GM23338 (cell line): ENCODE measurements around the gene ZNF460. TPM values are rescaled to one million over a fixed set of nuclear protein-coding genes. Genes with fewer than 3 reads are reported as not detected.

Experiments
- ATAC-seq: fragments of 200-7000 bp; cut with Tn5 transposase; 3 replicates; pipeline ENCODE4 v1.9.1; 2020
- DNase-seq: peaks from one replicate; pipeline ENCODE4 v3.0.0-alpha.2; 2015; ENCODE audit warnings: low spot score
- H2AFZ ChIP-seq: fragments of 200-600 bp; sonication (generic); 2 replicates; pipeline ENCODE4 v1.8.0; 2016; ENCODE audit warnings: antibody characterized with exemption, mild to moderate bottlenecking, moderate library complexity
- H3F3A ChIP-seq: fragments of 200-600 bp; sonication (generic); replicated peaks from 2 replicates; pipeline ENCODE4 v1.8.0; 2017; ENCODE audit warnings: antibody characterized with exemption, mixed run types, low read depth
- H3K27ac ChIP-seq: fragments of 200-600 bp; sonication (generic); 2 replicates; pipeline ENCODE4 v1.6.1; 2016; ENCODE audit warnings: low read depth
- H3K27me3 ChIP-seq: fragments of 200-600 bp; sonication (generic); 2 replicates; pipeline ENCODE4 v1.8.0; 2016; ENCODE audit warnings: mild to moderate bottlenecking, mixed run types, moderate library complexity; ENCODE audit not compliant: insufficient read depth
- H3K36me3 ChIP-seq: fragments of 200-600 bp; sonication (generic); 2 replicates; pipeline ENCODE4 v1.8.0; 2016; ENCODE audit warnings: mild to moderate bottlenecking; ENCODE audit not compliant: insufficient read depth
- H3K4me1 ChIP-seq: fragments of 200-600 bp; sonication (generic); 2 replicates; pipeline ENCODE4 v1.8.0; 2016; ENCODE audit warnings: mild to moderate bottlenecking, moderate library complexity; ENCODE audit not compliant: insufficient read depth
- H3K4me2 ChIP-seq: fragments of 200-600 bp; sonication (generic); 2 replicates; pipeline ENCODE4 v1.7.1; 2017; ENCODE audit warnings: mixed run types
- H3K4me3 ChIP-seq: fragments of 200-600 bp; sonication (generic); 2 replicates; pipeline ENCODE4 v1.6.1; 2016; ENCODE audit warnings: mixed run types
- H3K79me2 ChIP-seq: fragments of 200-600 bp; sonication (generic); replicated peaks from 2 replicates; pipeline ENCODE4 v1.8.0; 2017; ENCODE audit warnings: mild to moderate bottlenecking; ENCODE audit not compliant: insufficient read depth
- H3K9me2 ChIP-seq: fragments of 200-600 bp; sonication (generic); 2 replicates; pipeline ENCODE4 v1.8.0; 2017; ENCODE audit not compliant: insufficient read depth
- H4K20me1 ChIP-seq: fragments of 200-600 bp; sonication (generic); replicated peaks from 2 replicates; pipeline ENCODE4 v1.8.0; 2017; ENCODE audit warnings: mild to moderate bottlenecking; ENCODE audit not compliant: insufficient read depth
- H3K27ac Mint-ChIP-seq: 2 replicates; pipeline ENCODE4 v1.8.0; 2020; ENCODE audit warnings: inconsistent platforms, mild to moderate bottlenecking, moderate library complexity, mixed read lengths
- H3K27me3 Mint-ChIP-seq: 3 replicates; pipeline ENCODE4 v1.8.0; 2022; ENCODE audit warnings: low read depth, mild to moderate bottlenecking, moderate library complexity, mixed read lengths, inconsistent platforms; ENCODE audit not compliant: insufficient read depth, poor library complexity
- H3K36me3 Mint-ChIP-seq: 3 replicates; pipeline ENCODE4 v1.8.0; 2021; ENCODE audit warnings: low read depth, mild to moderate bottlenecking, inconsistent platforms, moderate library complexity, mixed read lengths
- H3K4me1 Mint-ChIP-seq: 3 replicates; pipeline ENCODE4 v1.8.0; 2020; ENCODE audit warnings: mild to moderate bottlenecking, inconsistent platforms, mixed read lengths
- H3K4me3 Mint-ChIP-seq: 3 replicates; pipeline ENCODE4 v1.8.0; 2021; ENCODE audit warnings: moderate library complexity, mild to moderate bottlenecking, inconsistent platforms, mixed read lengths
- H3K9me3 Mint-ChIP-seq: 3 replicates; pipeline ENCODE4 v1.8.0; 2020; ENCODE audit warnings: moderate library complexity, mild to moderate bottlenecking, inconsistent platforms, mixed read lengths
- CREB1 ChIP-seq: fragments of 250-450 bp; sonication (Bioruptor Pico); IDR thresholded peaks from 2 replicates; pipeline ENCODE4 v1.5.0; 2020; ENCODE audit warnings: low read depth, mild to moderate bottlenecking, moderate library complexity
- CTCF ChIP-seq, 2 experiments: fragments of 200-600 bp in 1 of 2; sonication (generic) in 1 of 2; conservative IDR thresholded peaks; 2 replicates each; pipeline versions ENCODE4 v1.5.1 to v1.6.1; 2016 to 2017; ENCODE audit warnings: antibody characterized with exemption in 2 of 2, low read depth in 2 of 2, mild to moderate bottlenecking in 2 of 2, moderate library complexity in 1 of 2
- ETS1 ChIP-seq: IDR thresholded peaks from 2 replicates; pipeline ENCODE4 v1.6.1; 2016; ENCODE audit warnings: antibody characterized with exemption
- EZH2phosphoT487 ChIP-seq: fragments of 200-600 bp; sonication (generic); IDR thresholded peaks from one replicate; pipeline ENCODE4 v1.8.1; 2018; ENCODE audit warnings: antibody characterized with exemption; ENCODE audit not compliant: unreplicated experiment
- JUNB ChIP-seq: IDR thresholded peaks from one replicate; pipeline ENCODE4 v1.6.1; 2016; ENCODE audit warnings: antibody characterized with exemption; ENCODE audit not compliant: unreplicated experiment
- NANOG ChIP-seq: IDR thresholded peaks from 2 replicates; pipeline ENCODE4 v1.6.1; 2016; ENCODE audit warnings: antibody characterized with exemption, borderline replicate concordance
- POLR2AphosphoS5 ChIP-seq: IDR thresholded peaks from 2 replicates; pipeline ENCODE4 v1.6.1; 2016; ENCODE audit warnings: antibody characterized with exemption, low read depth
- ZNF114 ChIP-seq: fragments of 250-450 bp; sonication (Bioruptor Pico); IDR thresholded peaks from 2 replicates; pipeline ENCODE4 v1.5.0; 2020; ENCODE audit warnings: mild to moderate bottlenecking, moderate library complexity
- ZNF331 ChIP-seq: fragments of 250-450 bp; sonication (Bioruptor Pico); IDR thresholded peaks from 2 replicates; pipeline ENCODE4 v1.5.0; 2020; ENCODE audit warnings: low read depth, mild to moderate bottlenecking, moderate library complexity
- polyA plus RNA-seq: library from polyadenylated mRNA; unstranded; fragments of >200 nt; fragmentation: Nextera tagmentation; extraction: Ambion mirVana; gene quantifications from 2 replicates; pipeline ENCODE4 v1.2.1, GENCODE V29; 2016
- total RNA-seq: library from RNA; depleted of rRNA; stranded (reverse); fragments of >200 nt; shearing (Covaris generic); gene quantifications from 2 replicates; pipeline ENCODE4 v1.2.3, GENCODE V29; 2014

Gene ZNF460
- total and polyA plus RNA-seq, 2 experiments from 2014 or later = 3.4 to 81.7 TPM

- TF ChIP-seq ETS1 (peak; percentile 64; the same call in 1 of the 2 replicates), POLR2AphosphoS5 (peak; percentile 90), CREB1 (peak; percentile 99), JUNB (no peak)
These were observed 40.1 kb downstream of the ZNF460 start, which contains the start of gene ZNF543 (continued) for GRCh38 chr19:57320180-57321084.

- Mint-ChIP-seq H3K27ac (peak overlapping the region; percentile 96), H3K9me3 (no peaks in the 10 kb centered on the region), H3K4me1 (peaks cover 16% of the 10 kb centered on the region; the same call in 2 of the 3 replicates), H3K36me3 (peaks cover 26% of the 10 kb centered on the region), H3K4me3 (peak overlapping the region; percentile 88), H3K27me3 (peaks cover 9% of the 10 kb centered on the region)
- no peak overlapping the region for H3K27ac ChIP-seq
- H3K9me2 ChIP-seq = no peaks in the 10 kb centered on the region
- no peak for ATAC-seq
- no peak for DNase-seq
- H3K4me1 ChIP-seq = peaks cover 13% of the 10 kb centered on the region
- no peak for TF ChIP-seq ETS1
- TF ChIP-seq NANOG = no peak
- no peak for TF ChIP-seq CTCF (conservative IDR thresholded peaks at IDR 0.05; ENCODE audit: low read depth in 2 of 2)
- no peak for TF ChIP-seq ZNF114
- no peak for TF ChIP-seq ZNF331 (CRISPR knock-in tag)
- TF ChIP-seq EZH2phosphoT487 = no peak
- TF ChIP-seq POLR2AphosphoS5 = no peak
- H3K36me3 ChIP-seq = 0 out of 2 replicates have a peak, but pooled peaks cover 8% of the 10 kb centered on the region
- peaks cover 28% of the 10 kb centered on the region for H3K79me2 ChIP-seq
- no peak overlapping the region for H2AFZ ChIP-seq
- no peaks in the 10 kb centered on the region for H4K20me1 ChIP-seq
- H3K4me3 ChIP-seq = peak overlapping the region; percentile 91
- peaks cover 24% of the 10 kb centered on the region for H3K27me3 ChIP-seq
- H3K4me2 ChIP-seq = peak overlapping the region; percentile 99
- peaks cover 12% of the 10 kb centered on the region; the same call in 1 of the 2 replicates for H3F3A ChIP-seq
These were observed 40.8 kb downstream of the ZNF460 start for GRCh38 chr19:57321116-57321515.
